Activated CD4-positive, alpha-beta T cell treated with anti-CD3 and anti-CD28 coated beads for 1 hour (primary cell): ENCODE data around the gene LUZP1.

Source experiments
- DNase-seq: peaks from one replicate; pipeline ENCODE4 v3.0.0-alpha.2; 2020

Gene LUZP1

GRCh38 chr1:23080885-23081284, 87.8 kb downstream of the LUZP1 start:
- no peak for DNase-seq

GRCh38 chr1:23079025-23079424, 89.6 kb downstream of the LUZP1 start:
- no peak for DNase-seq

GRCh38 chr1:23074012-23074411, 94.6 kb downstream of the LUZP1 start:
- no peak for DNase-seq

- DNase-seq = no peak
Measured at GRCh38 chr1:23069675-23070074, 99.0 kb downstream of the LUZP1 start.

- no peak for DNase-seq
Measured at GRCh38 chr1:23069149-23069548, 99.5 kb downstream of the LUZP1 start.

- no peak for DNase-seq
Measured at GRCh38 chr1:23066075-23066474, 102.6 kb downstream of the LUZP1 start.

GRCh38 chr1:23065385-23065784, 103.3 kb downstream of the LUZP1 start:
- no peak for DNase-seq

- no peak for DNase-seq
Measured at GRCh38 chr1:23062271-23062670, 106.4 kb downstream of the LUZP1 start.

- no peak for DNase-seq
Measured at GRCh38 chr1:23057301-23057700, 111.4 kb downstream of the LUZP1 start.

- no peak for DNase-seq
Measured at GRCh38 chr1:23051290-23051909, 117.3 kb downstream of the LUZP1 start.

GRCh38 chr1:23050201-23050600, 118.5 kb downstream of the LUZP1 start:
- DNase-seq = no peak

- DNase-seq = no peak
Measured at GRCh38 chr1:23044035-23044434, 124.6 kb downstream of the LUZP1 start.

GRCh38 chr1:23040509-23040908, 128.1 kb downstream of the LUZP1 start:
- DNase-seq = no peak

- DNase-seq = no peak
Measured at GRCh38 chr1:23039308-23039826, 129.3 kb downstream of the LUZP1 start.

GRCh38 chr1:23037081-23037740, 131.4 kb downstream of the LUZP1 start:
- DNase-seq = no peak

GRCh38 chr1:23035823-23036452, 132.7 kb downstream of the LUZP1 start:
- no peak for DNase-seq
